GM12878 (cell line): Measurements from ENCODE around the gene FGF11. TPM values are rescaled to one million over a fixed set of nuclear protein-coding genes. Genes with fewer than 3 reads are reported as not detected.

Experiments used
- ATAC-seq: fragments of 200-7000 bp; cut with Tn5 transposase; 3 replicates; pipeline ENCODE4 v1.9.1; 2020; ENCODE audit warnings: mild to moderate bottlenecking, moderate library complexity
- BruUV-seq: library from RNA; stranded (reverse); fragments of 400-500 nt; replicated peaks from 2 replicates; lab custom pipeline; 2021; lab: Mats Ljungman, UMichigan
- CTCF ChIA-PET: fragments of 300-600 bp; sonication (Branson Sonifier 250); formaldehyde crosslinking; extraction: SDS; loops from one replicate; lab custom pipeline; 2021; ENCODE audit warnings: inconsistent platforms; lab: Yijun Ruan, JAX
- POLR2A ChIA-PET: fragments of 350-600 bp; formaldehyde crosslinking; extraction: SDS; loops from one replicate; lab custom pipeline; 2021; ENCODE audit warnings: inconsistent platforms; lab: Charles Lee
- RAD21 ChIA-PET: fragments of 300-600 bp; sonication (Branson Sonifier 250); formaldehyde crosslinking; loops from one replicate; lab custom pipeline; 2023; ENCODE audit warnings: antibody characterized with exemption; ENCODE audit not compliant: unreplicated experiment; lab: Charles Lee
- SMC1A ChIA-PET: fragments of 300-600 bp; sonication (Branson Sonifier 250); formaldehyde crosslinking; loops from one replicate; lab custom pipeline; 2023; ENCODE audit not compliant: unreplicated experiment, uncharacterized antibody; lab: Charles Lee
- DNase-seq: peaks from one replicate; pipeline ENCODE4 v3.0.0-alpha.2; 2011; ENCODE audit warnings: low read depth, low spot score
- FAIRE-seq: peaks from 3 replicates; lab custom pipeline; 2011; peaks lifted over from hg19 to GRCh38; lab: Jason Lieb, UNC
- H2AFZ ChIP-seq: 2 replicates; pipeline ENCODE4 v1.6.0; 2011; ENCODE audit warnings: low read depth, low read length, control low read depth; ENCODE audit not compliant: control insufficient read depth
- H3K27ac ChIP-seq: 2 replicates; pipeline ENCODE4 v1.5.1; 2011; ENCODE audit warnings: control low read depth; ENCODE audit not compliant: control insufficient read depth, insufficient read depth
- H3K27me3 ChIP-seq, 2 experiments: replicated peaks in 1 of 2; 2 replicates each; pipeline versions ENCODE4 v1.6.0 to v1.6.1; 2011; ENCODE audit warnings: low read length in 1 of 2; ENCODE audit not compliant: control insufficient read depth in 2 of 2, insufficient read depth in 2 of 2
- H3K36me3 ChIP-seq, 2 experiments: 2 replicates each; pipeline ENCODE4 v1.5.1; 2011; ENCODE audit warnings: low read length in 1 of 2; ENCODE audit not compliant: control insufficient read depth in 2 of 2, insufficient read depth in 2 of 2
- H3K4me1 ChIP-seq: 2 replicates; pipeline ENCODE4 v1.6.1; 2011; ENCODE audit warnings: mild to moderate bottlenecking, low read length, moderate library complexity, mixed read lengths; ENCODE audit not compliant: control insufficient read depth, insufficient read depth
- H3K4me2 ChIP-seq: 2 replicates; pipeline ENCODE4 v1.6.0; 2011; ENCODE audit warnings: control low read depth; ENCODE audit not compliant: control insufficient read depth, insufficient read depth
- H3K4me3 ChIP-seq: fragments of 200-600 bp; sonication (generic); 2 replicates; pipeline ENCODE4 v1.5.1; 2016
- H3K79me2 ChIP-seq: 2 replicates; pipeline ENCODE4 v1.6.0; 2011; ENCODE audit warnings: low read length; ENCODE audit not compliant: control insufficient read depth, insufficient read depth
- H3K9ac ChIP-seq: 2 replicates; pipeline ENCODE4 v1.8.0; 2011; ENCODE audit warnings: low read length, control low read depth, mixed read lengths; ENCODE audit not compliant: control insufficient read depth, insufficient read depth
- H3K9me3 ChIP-seq: replicated peaks from 3 replicates; pipeline ENCODE4 v1.5.1; 2011; ENCODE audit warnings: mild to moderate bottlenecking, low read length; ENCODE audit not compliant: control insufficient read depth, insufficient read depth
- H4K20me1 ChIP-seq: 2 replicates; pipeline ENCODE4 v1.6.0; 2011; ENCODE audit not compliant: control insufficient read depth, insufficient read depth
- ETV6 ChIP-seq, 2 experiments: fragments of 450-650 bp in 1 of 2; IDR thresholded peaks in 1 of 2; conservative IDR thresholded peaks in 1 of 2; 2 replicates each; pipeline ENCODE4 v1.6.1; 2014; ENCODE audit warnings: antibody characterized with exemption in 1 of 2, borderline replicate concordance in 1 of 2, low read depth in 1 of 2, mild to moderate bottlenecking in 1 of 2, moderate library complexity in 1 of 2
- FOXK2 ChIP-seq: fragments of 450-650 bp; IDR thresholded peaks from 2 replicates; pipeline ENCODE4 v1.6.1; 2017; ENCODE audit warnings: mild to moderate bottlenecking, moderate library complexity
- IRF4 ChIP-seq: IDR thresholded peaks from 2 replicates; pipeline ENCODE4 v1.6.1; 2011; ENCODE audit warnings: low read depth, low read length
- KDM1A ChIP-seq: fragments of 200-600 bp; sonication (generic); IDR thresholded peaks from 2 replicates; pipeline ENCODE4 v1.6.1; 2016; ENCODE audit warnings: borderline replicate concordance
- POLR2AphosphoS2 ChIP-seq: IDR thresholded peaks from 2 replicates; pipeline ENCODE4 v1.6.1; 2011; ENCODE audit warnings: low read depth, mild to moderate bottlenecking, low read length, improper control_type of control experiment, moderate library complexity
- RAD21 ChIP-seq: IDR thresholded peaks from 2 replicates; pipeline ENCODE4 v1.6.1; 2011; ENCODE audit warnings: mild to moderate bottlenecking, low read depth, low read length, moderate library complexity; ENCODE audit not compliant: insufficient read depth
- RCOR1 ChIP-seq: conservative IDR thresholded peaks from 2 replicates; pipeline ENCODE4 v1.6.1; 2012; ENCODE audit warnings: low read depth, low read length, improper control_type of control experiment
- SMAD1 ChIP-seq: fragments of 450-650 bp; IDR thresholded peaks from 2 replicates; pipeline ENCODE4 v1.6.1; 2018; ENCODE audit warnings: mild to moderate bottlenecking, low read depth; ENCODE audit not compliant: partially characterized antibody
- SPI1 ChIP-seq: IDR thresholded peaks from 2 replicates; pipeline ENCODE4 v1.6.1; 2011; ENCODE audit warnings: low read depth, mild to moderate bottlenecking, low read length, moderate library complexity, borderline replicate concordance; ENCODE audit not compliant: insufficient read depth
- TCF12 ChIP-seq: IDR thresholded peaks from 2 replicates; pipeline ENCODE4 v1.6.1; 2011; ENCODE audit warnings: low read depth, mild to moderate bottlenecking, low read length
- YY1 ChIP-seq: IDR thresholded peaks from 2 replicates; pipeline ENCODE4 v1.6.1; 2011; ENCODE audit warnings: low read depth, mild to moderate bottlenecking, low read length
- ZBED1 ChIP-seq: IDR thresholded peaks from 2 replicates; pipeline ENCODE4 v1.6.1; 2016; ENCODE audit warnings: borderline replicate concordance
- ZNF274 ChIP-seq: IDR thresholded peaks from one replicate; pipeline ENCODE4 v1.8.0; 2011; ENCODE audit not compliant: insufficient read length, insufficient read depth
- WGBS: methylation state at CpG from one replicate; pipeline ENCODE4 v1.1.6; 2016; ENCODE audit warnings: low lambda C conversion rate; ENCODE audit not compliant: insufficient replicate concordance, insufficient coverage; ENCODE audit errors: missing lambda C conversion rate; 5-methylcytosine and 5-hydroxymethylcytosine counted together
- in situ Hi-C: fragments of 300-500 bp; cut with MboI; formaldehyde crosslinking; loops from 9 replicates; pipeline ENCODE4 v1.14.3; 2018; ENCODE audit warnings: mixed read lengths
- intact Hi-C: fragments of 100-400 bp; cut with micrococcal nuclease; formaldehyde crosslinking; loops from one replicate; pipeline ENCODE4 v1.14.2; 2022; ENCODE audit not compliant: unreplicated experiment
- polyA plus RNA-seq, 11 experiments: library from polyadenylated mRNA; depleted of rRNA in 4 of 11; unstranded in 6 of 11; stranded (reverse) in 5 of 11; fragments of >200 nt; fragmentation: Nextera tagmentation in 4 of 11; fragmentation: Illumina TruSeq in 1 of 11; extraction: Ambion mirVana in 4 of 11; extraction: Trizol in 1 of 11; gene quantifications; 1 replicate in 1 of 11; 2 replicates in 10 of 11; pipeline versions ENCODE4 v1.2.1 to v1.2.3, GENCODE V29; 2011 to 2016; ENCODE audit warnings: inconsistent platforms in 2 of 11, missing spikeins in 2 of 11, low read depth in 1 of 11
- total RNA-seq, 4 experiments: library from RNA; depleted of rRNA in 3 of 4; stranded (reverse); fragments of >200 nt in 3 of 4; fragmentation: Illumina TruSeq in 1 of 4; extraction: Trizol in 1 of 4; gene quantifications; 2 replicates each; pipeline versions ENCODE4 v1.2.1 to v1.2.3, GENCODE V29; 2013 to 2021
- TF ChIP-seq, protein P1 (sequence below): fragments of 450-650 bp; IDR thresholded peaks from 2 replicates; pipeline ENCODE4 v1.6.1; 2017; ENCODE audit warnings: mild to moderate bottlenecking, moderate library complexity

The FGF11 gene
- total and polyA plus RNA-seq, 10 of the 15 experiments (the other 5 are each of a cell fraction or from before 2014, with no cell fraction given): 0.69 to 21.1 (median 2.6) TPM

DNA sequence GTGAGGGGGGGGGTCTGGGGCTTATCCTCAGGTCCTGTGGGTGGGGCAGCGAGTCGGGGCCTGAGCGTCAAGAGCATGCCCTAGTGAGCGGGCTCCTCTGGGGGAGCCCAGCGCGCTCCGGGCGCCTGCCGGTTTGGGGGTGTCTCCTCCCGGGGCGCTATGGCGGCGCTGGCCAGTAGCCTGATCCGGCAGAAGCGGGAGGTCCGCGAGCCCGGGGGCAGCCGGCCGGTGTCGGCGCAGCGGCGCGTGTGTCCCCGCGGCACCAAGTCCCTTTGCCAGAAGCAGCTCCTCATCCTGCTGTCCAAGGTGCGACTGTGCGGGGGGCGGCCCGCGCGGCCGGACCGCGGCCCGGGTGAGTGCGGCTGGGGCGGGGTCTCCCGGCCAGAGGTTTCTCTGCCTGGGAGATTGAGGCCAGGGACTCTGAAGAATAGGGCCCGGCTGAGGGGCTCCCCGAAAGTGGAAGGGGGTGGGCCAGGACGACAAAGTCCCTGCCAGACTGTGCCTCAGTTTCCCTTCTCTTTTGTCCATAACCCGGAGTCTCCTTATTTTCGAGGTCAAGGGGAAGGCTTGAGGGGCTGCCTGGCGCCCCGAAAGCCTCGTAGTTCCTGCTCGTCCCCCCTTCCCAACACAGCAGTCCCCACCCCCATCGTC, at the start of gene FGF11 (continued):
- TF ChIP-seq IRF4 (no peak), POLR2AphosphoS2 (peak; percentile 35; the same call in 1 of the 2 replicates), KDM1A (no peak), YY1 (peak; percentile 64; the same call in 1 of the 2 replicates), ZBED1 (no peak), RAD21 (no peak), SPI1 (no peak), ETV6 (conservative IDR thresholded peaks at IDR 0.05 in 1 of 2, IDR thresholded peaks at IDR 0.05 in 1 of 2; ENCODE audit: borderline replicate concordance in 1 of 2, low read depth in 1 of 2) (no peak), FOXK2 (no peak), RCOR1 (no peak)

DNA sequence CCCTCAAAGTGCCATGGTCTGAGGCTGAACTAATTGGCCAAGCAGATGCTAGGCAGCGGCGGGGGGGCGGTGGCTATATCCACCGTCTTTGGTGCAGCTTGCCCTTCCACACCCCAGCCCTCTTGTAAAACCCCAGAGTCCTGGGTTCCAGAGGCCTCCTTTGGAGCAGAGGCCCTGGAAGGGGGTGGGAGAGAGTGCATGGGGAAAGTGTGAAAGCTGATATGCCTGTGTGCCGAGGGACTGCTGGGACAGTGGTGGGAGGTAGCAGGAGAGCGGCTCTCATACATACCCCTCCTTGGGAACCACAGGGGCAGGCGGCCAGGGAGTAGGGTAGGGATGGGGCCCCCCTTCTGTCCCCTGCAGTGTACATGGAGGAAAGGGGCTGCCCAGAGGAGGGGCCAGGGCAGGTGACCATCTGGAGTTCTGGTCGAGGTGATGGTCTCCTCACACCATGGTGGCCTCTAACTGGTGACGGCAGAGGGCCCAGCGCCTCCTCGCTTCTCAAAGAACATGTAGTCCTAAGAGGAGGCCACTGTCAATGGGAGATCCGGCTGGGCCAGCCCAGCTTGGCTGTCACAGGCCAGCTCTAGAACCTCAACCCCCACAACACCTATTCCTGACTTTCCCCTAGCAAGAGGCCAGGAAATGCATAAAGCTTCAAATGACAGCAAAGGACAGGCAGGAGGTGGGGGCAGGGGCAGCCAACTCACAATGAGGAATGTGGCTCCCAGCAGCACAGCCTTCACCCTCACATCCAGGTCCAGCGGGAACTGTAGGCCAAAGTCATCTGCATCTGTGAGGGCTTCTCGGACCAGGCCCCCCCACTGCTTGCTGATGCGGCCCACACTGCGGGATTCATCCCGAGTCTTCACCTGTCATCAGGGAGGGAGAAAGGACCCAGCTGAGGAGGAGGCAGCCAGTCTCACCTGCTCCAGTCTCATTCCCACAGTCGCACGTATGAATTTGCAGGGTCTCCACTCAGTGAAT, 49.1 kb upstream of the FGF11 start:
- in situ Hi-C loops: no loop called here
- no peaks in the 10 kb centered on the region for H3K4me1 ChIP-seq
- SMC1A ChIA-PET: no interaction called here
- 86% methylated on average over 19 of the region's 19 CpGs for WGBS
- H3K4me2 ChIP-seq: no peak overlapping the region
- intact Hi-C loops: no loop called here
- H3K27me3 ChIP-seq: no peaks in the 10 kb centered on the region
- BruUV-seq: TSS peak; percentile 52
- no peaks in the 10 kb centered on the region for H4K20me1 ChIP-seq
- H3K9me3 ChIP-seq: no peaks in the 10 kb centered on the region
- H3K27ac ChIP-seq: no peak overlapping the region
- no peak overlapping the region for H2AFZ ChIP-seq
- RAD21 ChIA-PET: no interaction called here
- H3K36me3 ChIP-seq: no peaks in the 10 kb centered on the region
- CTCF ChIA-PET: no interaction called here
- no peak overlapping the region for H3K4me3 ChIP-seq
- DNase-seq (no peak), FAIRE-seq (no peak), ATAC-seq (no peak)
- POLR2A ChIA-PET: no interaction called here
- peaks cover 2% of the 10 kb centered on the region for H3K79me2 ChIP-seq
- H3K9ac ChIP-seq: no peak overlapping the region
- TF ChIP-seq ZNF274 (no peak), TCF12 (no peak), SMAD1 (no peak)
- TF ChIP-seq, protein P1, sequence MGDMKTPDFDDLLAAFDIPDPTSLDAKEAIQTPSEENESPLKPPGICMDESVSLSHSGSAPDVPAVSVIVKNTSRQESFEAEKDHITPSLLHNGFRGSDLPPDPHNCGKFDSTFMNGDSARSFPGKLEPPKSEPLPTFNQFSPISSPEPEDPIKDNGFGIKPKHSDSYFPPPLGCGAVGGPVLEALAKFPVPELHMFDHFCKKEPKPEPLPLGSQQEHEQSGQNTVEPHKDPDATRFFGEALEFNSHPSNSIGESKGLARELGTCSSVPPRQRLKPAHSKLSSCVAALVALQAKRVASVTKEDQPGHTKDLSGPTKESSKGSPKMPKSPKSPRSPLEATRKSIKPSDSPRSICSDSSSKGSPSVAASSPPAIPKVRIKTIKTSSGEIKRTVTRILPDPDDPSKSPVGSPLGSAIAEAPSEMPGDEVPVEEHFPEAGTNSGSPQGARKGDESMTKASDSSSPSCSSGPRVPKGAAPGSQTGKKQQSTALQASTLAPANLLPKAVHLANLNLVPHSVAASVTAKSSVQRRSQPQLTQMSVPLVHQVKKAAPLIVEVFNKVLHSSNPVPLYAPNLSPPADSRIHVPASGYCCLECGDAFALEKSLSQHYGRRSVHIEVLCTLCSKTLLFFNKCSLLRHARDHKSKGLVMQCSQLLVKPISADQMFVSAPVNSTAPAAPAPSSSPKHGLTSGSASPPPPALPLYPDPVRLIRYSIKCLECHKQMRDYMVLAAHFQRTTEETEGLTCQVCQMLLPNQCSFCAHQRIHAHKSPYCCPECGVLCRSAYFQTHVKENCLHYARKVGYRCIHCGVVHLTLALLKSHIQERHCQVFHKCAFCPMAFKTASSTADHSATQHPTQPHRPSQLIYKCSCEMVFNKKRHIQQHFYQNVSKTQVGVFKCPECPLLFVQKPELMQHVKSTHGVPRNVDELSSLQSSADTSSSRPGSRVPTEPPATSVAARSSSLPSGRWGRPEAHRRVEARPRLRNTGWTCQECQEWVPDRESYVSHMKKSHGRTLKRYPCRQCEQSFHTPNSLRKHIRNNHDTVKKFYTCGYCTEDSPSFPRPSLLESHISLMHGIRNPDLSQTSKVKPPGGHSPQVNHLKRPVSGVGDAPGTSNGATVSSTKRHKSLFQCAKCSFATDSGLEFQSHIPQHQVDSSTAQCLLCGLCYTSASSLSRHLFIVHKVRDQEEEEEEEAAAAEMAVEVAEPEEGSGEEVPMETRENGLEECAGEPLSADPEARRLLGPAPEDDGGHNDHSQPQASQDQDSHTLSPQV: no peak
